HG03378 (cell line): Measurements from ENCODE around the gene KISS1R.
"Not testable (repeated sequence)": the region's sequence is repeated elsewhere in the genome, so short reads cannot be mapped to it uniquely, and the experiment has no call there.

Experiments
- ATAC-seq: cut with Tn5 transposase; IDR thresholded peaks from one replicate; pipeline ENCODE4 v1.9.1; 2021; ENCODE audit warnings: mild to moderate bottlenecking, moderate library complexity; ENCODE audit not compliant: unreplicated experiment

Gene KISS1R

DNA sequence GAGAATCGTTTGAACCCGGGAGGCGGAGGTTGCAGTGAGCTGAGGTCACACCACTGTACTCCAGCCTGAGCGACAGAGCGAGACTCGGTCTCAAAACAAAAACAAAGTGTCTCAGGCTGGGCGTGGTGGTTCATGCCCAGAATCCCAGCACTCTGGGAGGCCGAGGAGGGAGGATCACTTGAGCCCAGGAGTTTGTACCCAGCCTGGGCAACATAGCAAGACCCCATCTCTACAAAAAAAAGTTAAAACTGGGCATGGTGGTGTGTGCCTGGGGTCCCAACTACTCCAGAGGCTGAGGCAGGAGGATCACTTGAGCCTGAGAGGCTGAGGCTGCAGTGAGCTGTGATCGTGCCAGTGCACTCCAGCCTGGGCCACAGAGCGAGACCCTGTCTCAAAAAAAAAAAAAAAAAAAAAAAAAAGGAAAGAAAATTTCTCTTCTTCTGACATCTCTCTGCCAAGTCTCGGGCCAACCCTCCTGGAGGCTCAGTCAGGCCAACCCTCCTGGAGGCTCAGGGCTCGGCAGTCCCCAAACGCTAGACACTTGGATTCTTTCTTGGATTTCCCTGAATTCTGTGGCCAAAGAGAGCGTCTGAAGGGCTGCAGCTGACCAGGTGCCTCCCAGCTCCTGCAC lies 35.0 kb downstream of the KISS1R start:
- ATAC-seq = no peak

DNA sequence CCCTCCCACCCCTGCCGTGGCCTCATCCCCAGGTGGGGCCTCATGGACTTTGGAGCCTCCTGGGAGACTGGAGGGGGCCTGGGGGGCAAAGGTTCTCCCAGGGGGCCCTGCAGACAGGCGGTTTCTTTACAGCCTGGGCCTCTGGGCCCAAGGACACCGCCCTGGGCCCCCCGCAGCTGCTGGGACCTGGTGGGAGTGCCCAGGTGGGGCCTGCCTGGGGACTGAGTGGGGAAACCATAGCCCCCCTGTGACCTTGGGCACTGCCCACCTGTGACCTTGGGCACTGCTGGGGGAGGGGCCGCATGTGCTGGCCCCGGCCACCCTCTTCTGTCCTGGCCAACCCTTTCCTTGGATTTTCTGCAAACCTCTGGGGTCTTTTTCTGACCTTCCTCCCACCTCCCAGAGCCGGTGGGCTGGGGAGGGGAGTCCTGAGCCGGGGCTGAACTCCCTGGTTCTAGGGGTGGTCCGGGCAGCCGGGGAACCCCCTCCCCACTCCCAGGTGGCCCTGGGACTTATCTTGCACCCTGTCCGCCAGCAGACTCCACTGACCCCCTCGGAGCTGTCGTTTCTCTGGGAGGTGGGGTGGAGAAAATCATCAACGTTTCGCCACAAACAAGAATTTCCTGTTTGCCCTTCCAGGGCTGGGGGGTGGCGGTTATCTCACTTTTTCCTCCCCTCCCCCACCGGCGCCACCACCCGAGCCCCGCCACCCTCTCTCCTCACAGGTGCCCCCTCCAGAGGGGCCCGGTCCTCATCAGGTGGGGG lies 35.7 kb downstream of the KISS1R start:
- no peak for ATAC-seq

DNA sequence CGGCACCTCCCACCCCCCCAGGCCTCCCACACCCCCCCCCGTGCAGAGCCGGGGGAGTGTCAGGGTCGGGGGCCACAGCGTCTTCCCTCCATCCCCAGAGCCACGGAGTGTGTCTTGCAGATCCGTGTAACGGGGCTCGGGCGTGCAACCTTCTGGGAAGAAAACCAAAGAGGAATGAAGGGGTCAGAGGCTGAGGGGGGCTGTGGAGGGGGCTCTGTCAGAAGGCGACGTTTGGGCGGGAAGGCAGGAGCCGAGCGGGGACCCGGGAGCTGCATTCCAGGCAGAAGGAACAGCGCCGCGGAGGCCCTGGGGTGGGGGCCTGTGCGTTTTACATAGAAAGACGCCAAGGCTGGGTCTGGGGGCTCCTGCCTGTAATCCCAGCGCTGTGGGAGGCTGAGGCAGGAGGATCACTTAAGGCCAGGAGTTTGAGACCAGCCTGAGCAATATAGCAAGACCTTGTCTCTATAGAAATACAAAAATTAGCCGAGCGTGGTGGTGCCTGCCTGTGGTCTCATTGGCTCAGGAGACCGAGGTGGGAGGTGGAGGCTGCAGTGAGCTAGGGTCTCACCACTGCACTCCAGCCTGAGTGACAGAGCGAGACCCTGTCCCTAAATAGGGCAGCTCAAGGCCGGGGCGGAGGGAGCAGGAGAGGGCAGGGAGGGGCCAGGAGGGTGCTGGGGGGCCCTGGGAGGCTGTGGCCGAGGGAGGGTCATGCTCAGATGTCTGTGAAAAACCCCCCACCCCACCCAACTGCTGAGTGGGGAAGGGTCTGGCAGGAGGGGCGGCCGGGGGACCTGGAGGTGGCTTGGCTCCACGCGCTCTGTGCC lies 36.5 kb downstream of the KISS1R start:
- ATAC-seq = no peak

DNA sequence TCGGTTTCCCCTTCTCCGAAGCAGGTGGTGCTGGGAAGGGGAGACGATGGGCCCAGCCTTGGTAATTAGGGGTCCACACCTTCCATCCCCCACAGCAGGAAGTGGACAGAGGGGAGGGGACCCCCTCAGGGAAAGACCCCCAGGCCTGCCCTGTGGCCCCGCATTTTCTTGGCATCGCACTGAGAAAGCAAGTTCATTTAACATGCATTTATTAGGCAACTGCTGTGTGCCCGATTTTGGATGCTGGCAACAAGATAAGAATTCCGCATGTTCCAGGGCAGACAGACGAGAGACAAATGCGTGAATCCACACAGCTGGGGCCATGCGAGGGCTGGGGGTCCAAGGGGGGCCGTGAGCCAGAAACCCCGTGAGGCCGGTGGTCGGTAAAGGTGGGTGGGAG lies 37.1 kb downstream of the KISS1R start:
- no peak for ATAC-seq

DNA sequence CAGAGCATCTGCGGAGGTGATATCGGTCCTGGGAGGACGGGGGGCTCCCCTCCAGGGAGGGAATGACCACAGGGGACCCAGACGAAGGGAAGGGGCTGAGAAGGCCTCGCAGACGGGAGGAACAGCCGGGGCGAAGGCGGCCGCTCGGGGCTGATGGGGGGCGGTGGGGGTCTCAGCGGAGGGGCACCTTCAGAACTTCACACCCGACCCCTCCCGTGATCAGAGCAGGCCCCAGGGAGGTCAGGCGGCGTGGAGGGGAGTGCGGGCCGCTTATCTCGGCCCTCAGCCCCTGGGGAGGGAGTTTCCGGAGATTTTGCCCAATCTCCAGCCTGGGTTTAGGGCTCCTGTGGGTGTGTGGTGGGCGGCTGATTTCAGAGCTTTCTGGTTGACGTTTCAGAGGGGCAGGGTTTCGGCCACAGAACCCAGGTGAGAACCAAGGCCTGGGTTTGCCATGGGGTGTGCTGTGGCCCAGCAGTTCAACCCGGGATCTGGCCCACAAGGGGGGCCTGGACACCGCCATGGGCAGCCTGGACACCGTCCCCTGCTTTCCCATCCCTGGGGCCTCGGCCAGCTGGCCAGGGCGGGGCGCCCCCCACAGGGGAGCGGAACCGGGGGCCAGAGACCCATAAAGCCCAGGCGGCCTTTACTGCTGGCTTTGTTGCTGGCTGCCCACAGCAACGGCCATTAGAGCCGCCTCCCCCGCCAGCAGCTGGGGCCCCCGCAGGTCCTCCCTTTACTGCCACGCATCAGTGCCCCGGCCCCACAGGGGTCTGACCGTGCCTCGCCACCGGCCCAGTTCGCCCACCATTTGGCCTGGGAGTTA lies 37.8 kb downstream of the KISS1R start:
- ATAC-seq = no peak

DNA sequence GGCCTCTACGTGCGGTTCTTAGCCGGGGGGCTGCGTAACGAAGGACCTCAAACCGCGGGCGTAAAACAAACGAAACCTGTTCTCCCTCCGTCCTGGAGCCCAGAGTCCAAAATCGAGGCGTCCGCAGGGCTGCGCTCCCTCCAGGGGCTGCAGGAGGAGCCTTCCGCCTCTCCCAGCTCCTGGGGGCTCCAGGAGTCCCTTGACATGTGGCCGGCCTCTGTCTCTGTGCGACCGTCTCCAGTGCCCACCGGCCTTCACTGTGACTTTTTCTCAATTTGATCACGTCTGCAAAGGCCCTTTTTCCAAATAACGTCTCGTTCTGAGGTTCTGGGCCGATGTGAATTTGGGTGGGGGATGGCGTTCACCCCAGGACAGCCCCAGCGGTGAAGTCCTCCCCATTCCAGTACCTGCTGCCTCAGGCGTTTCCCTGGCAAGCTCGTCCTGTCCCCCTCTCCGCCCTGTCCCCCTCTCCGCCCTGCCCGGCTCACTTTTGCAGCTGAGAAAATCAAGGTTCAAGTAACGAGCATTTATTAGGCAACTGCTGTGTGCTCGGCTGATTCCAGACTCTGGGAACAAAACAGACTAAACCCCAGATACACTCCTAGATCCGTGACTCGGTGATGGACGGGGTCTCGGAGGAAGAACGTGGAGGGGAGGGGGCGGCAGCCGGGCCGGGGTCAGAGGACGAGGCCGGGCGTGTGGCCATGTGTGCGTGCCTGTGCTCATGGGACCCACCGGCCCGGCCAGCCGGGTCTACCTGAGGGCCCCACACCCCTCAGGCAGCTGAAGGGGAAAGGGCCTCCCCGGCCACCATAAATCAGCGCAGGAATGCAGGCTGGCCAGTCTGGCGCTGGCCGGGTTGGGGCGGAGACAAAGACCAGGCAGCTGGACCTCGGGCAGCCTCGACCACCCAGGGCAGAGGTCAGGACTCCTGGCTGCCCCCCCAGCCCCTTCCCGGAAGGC lies 39.0 kb downstream of the KISS1R start:
- no peak for ATAC-seq

GRCh38 chr19:956766-957440 lies 39.8 kb downstream of the KISS1R start:
- ATAC-seq = no peak

GRCh38 chr19:957578-957977 lies 40.4 kb downstream of the KISS1R start:
- ATAC-seq = not testable (repeated sequence)

DNA sequence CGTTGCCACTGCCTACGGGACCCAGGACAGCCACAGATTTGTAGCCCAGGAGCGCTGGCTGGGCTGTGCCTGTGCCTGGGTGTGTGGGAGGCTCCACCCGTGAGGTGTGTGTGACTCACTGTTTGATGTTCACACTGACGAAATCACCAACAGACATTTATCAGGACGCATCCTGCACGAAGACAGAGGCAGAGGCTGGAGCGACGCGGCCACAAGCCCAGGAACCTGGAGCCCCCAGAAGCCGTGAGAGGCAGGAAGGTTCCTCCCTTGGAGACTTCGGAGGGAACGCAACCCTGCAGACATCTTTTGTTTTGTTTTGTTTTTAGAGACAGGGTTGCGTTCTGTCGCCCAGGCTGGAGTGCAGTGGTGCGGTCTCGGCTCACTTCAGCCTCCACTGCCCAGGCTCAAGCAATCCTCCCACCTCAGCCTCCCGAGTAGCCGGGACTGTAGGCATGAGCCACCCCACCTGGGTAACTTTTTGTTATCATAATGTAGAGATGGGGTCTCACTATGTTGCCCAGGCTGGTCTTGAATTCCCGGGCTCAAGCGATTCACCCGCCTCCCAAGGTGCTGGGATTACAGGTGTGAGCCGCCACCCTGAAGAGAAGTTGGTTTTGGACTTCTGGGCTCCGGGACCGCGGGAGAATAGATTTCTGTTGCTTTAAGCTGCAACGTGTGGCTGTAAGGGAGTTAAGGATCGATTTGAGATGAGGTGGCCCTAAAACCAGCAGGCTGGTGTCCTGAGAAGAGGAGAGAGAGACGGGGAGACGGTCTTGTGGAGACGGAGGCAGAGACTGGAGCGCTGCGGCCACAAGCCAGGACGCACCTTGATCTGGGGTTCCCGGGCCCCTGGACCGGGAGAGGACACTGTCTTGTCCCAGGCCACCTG lies 42.1 kb downstream of the KISS1R start:
- no peak for ATAC-seq

GRCh38 chr19:960020-960419 lies 42.9 kb downstream of the KISS1R start:
- ATAC-seq = no peak

- ATAC-seq = no peak
Observed at GRCh38 chr19:960601-960938, 43.4 kb downstream of the KISS1R start.

- ATAC-seq = no peak
Observed at GRCh38 chr19:961866-962620, 44.9 kb downstream of the KISS1R start.

- ATAC-seq = no peak
Observed at GRCh38 chr19:962683-963400, 45.7 kb downstream of the KISS1R start.

- ATAC-seq = no peak
Observed at GRCh38 chr19:963486-963951, 46.4 kb downstream of the KISS1R start.

DNA sequence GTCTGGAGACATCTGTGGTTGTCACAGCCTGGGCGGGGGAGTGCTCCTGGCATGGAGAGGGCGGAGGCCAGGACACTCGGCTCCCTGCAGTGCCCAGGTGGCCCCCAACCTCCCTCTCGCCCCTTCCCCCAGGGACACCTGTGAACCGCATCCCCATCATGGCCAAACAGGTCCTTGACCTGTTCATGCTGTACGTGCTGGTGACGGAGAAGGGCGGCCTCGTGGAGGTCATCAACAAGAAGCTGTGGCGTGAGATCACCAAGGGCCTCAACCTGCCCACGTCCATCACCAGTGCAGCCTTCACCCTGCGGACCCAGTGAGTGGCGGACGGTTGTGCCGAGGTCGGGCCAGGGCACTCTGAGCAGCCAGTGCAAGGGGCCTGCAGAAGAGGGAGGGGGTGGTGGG lies 47.0 kb downstream of the KISS1R start:
- no peak for ATAC-seq

GRCh38 chr19:964761-965694 lies 47.9 kb downstream of the KISS1R start:
- ATAC-seq = no peak
